WTC11 (cell line): ENCODE data around the gene KIRREL3. TPM values are rescaled to one million over a fixed set of nuclear protein-coding genes. Genes with fewer than 3 reads are reported as not detected.
"Not testable (repeated sequence)": the region's sequence is repeated elsewhere in the genome, so short reads cannot be mapped to it uniquely, and the experiment has no call there.

Experiments
- ATAC-seq: fragments of 200-7000 bp; cut with Tn5 transposase; 2 replicates; pipeline ENCODE4 v1.10.0; 2021; ENCODE audit warnings: mild to moderate bottlenecking, moderate library complexity
- CTCF ChIA-PET: fragments of 300-600 bp; sonication (Branson Sonifier 250); formaldehyde crosslinking; loops from one replicate; lab custom pipeline; 2021; ENCODE audit warnings: antibody characterized with exemption; lab: Charles Lee
- POLR2A ChIA-PET: fragments of 350-600 bp; sonication (Branson Sonifier 250); formaldehyde crosslinking; loops from one replicate; lab custom pipeline; 2021; ENCODE audit warnings: antibody characterized with exemption; lab: Charles Lee
- DNase-seq: peaks from one replicate; pipeline ENCODE4 v3.0.0; 2021; ENCODE audit warnings: low spot score
- H3K27ac Mint-ChIP-seq: 2 replicates; pipeline ENCODE4 v1.8.0; 2021; ENCODE audit warnings: mixed read lengths
- H3K27me3 Mint-ChIP-seq: 2 replicates; pipeline ENCODE4 v1.8.0; 2021; ENCODE audit warnings: low read depth, mild to moderate bottlenecking, moderate library complexity, mixed read lengths
- H3K36me3 Mint-ChIP-seq: 2 replicates; pipeline ENCODE4 v1.8.0; 2021; ENCODE audit warnings: mixed read lengths
- H3K4me1 Mint-ChIP-seq: 2 replicates; pipeline ENCODE4 v1.8.0; 2022; ENCODE audit warnings: mixed read lengths
- H3K4me3 Mint-ChIP-seq: 2 replicates; pipeline ENCODE4 v1.8.0; 2021; ENCODE audit warnings: mild to moderate bottlenecking, moderate library complexity, mixed read lengths
- H3K9me3 Mint-ChIP-seq: 2 replicates; pipeline ENCODE4 v1.8.0; 2021; ENCODE audit warnings: mixed read lengths
- AR ChIP-seq: fragments of 250-450 bp; sonication (Bioruptor Pico); IDR thresholded peaks from 2 replicates; pipeline ENCODE4 v1.9.0; 2021; ENCODE audit warnings: mild to moderate bottlenecking
- ATF1 ChIP-seq: sonication (generic); formaldehyde crosslinking; IDR thresholded peaks from 2 replicates; pipeline ENCODE4 v1.8.1; 2023; ENCODE audit warnings: mild to moderate bottlenecking, moderate library complexity, missing genetic modification reagents
- ATF2 ChIP-seq: sonication (generic); formaldehyde crosslinking; IDR thresholded peaks from 2 replicates; pipeline ENCODE4 v1.8.1; 2022; ENCODE audit warnings: low read depth, missing genetic modification reagents, borderline replicate concordance
- CREB1 ChIP-seq: sonication (generic); formaldehyde crosslinking; IDR thresholded peaks from 2 replicates; pipeline ENCODE4 v1.8.0; 2023; ENCODE audit warnings: mild to moderate bottlenecking, missing genetic modification reagents
- E2F1 ChIP-seq: sonication (generic); formaldehyde crosslinking; IDR thresholded peaks from 2 replicates; pipeline ENCODE4 v1.8.0; 2022; ENCODE audit warnings: mild to moderate bottlenecking, missing genetic modification reagents
- E2F4 ChIP-seq: sonication (generic); formaldehyde crosslinking; IDR thresholded peaks from 2 replicates; pipeline ENCODE4 v1.8.1; 2022; ENCODE audit warnings: low read depth, mild to moderate bottlenecking, moderate library complexity, missing genetic modification reagents, borderline replicate concordance
- ELF4 ChIP-seq: sonication (generic); formaldehyde crosslinking; IDR thresholded peaks from 2 replicates; pipeline ENCODE4 v1.8.1; 2022; ENCODE audit warnings: low read depth, mild to moderate bottlenecking, moderate library complexity, missing genetic modification reagents
- ESRRA ChIP-seq: sonication (generic); formaldehyde crosslinking; IDR thresholded peaks from 2 replicates; pipeline ENCODE4 v1.8.1; 2022; ENCODE audit warnings: mild to moderate bottlenecking, missing genetic modification reagents, borderline replicate concordance
- FOXK1 ChIP-seq: sonication (generic); formaldehyde crosslinking; IDR thresholded peaks from 2 replicates; pipeline ENCODE4 v1.8.0; 2022; ENCODE audit warnings: mild to moderate bottlenecking, moderate library complexity, missing genetic modification reagents
- HMGXB4 ChIP-seq: sonication (generic); formaldehyde crosslinking; IDR thresholded peaks from 2 replicates; pipeline ENCODE4 v1.8.1; 2023; ENCODE audit warnings: mild to moderate bottlenecking, moderate library complexity, missing genetic modification reagents
- NFE2L1 ChIP-seq: sonication (generic); formaldehyde crosslinking; IDR thresholded peaks from 2 replicates; pipeline ENCODE4 v1.8.1; 2023; ENCODE audit warnings: missing genetic modification reagents
- NFYB ChIP-seq: sonication (generic); formaldehyde crosslinking; conservative IDR thresholded peaks from 2 replicates; pipeline ENCODE4 v1.8.0; 2022; ENCODE audit warnings: low read depth, missing genetic modification reagents
- NR3C1 ChIP-seq: sonication (generic); formaldehyde crosslinking; conservative IDR thresholded peaks from 2 replicates; pipeline ENCODE4 v1.8.1; 2023; ENCODE audit warnings: low read depth, mild to moderate bottlenecking, missing genetic modification reagents
- OVOL2 ChIP-seq: fragments of 250-450 bp; sonication (Bioruptor Pico); IDR thresholded peaks from 2 replicates; pipeline ENCODE4 v1.9.0; 2021; ENCODE audit warnings: mild to moderate bottlenecking, borderline replicate concordance
- RELA ChIP-seq: sonication (generic); formaldehyde crosslinking; IDR thresholded peaks from 2 replicates; pipeline ENCODE4 v1.8.1; 2022; ENCODE audit warnings: missing genetic modification reagents, mild to moderate bottlenecking, borderline replicate concordance
- SP1 ChIP-seq: sonication (generic); formaldehyde crosslinking; conservative IDR thresholded peaks from 2 replicates; pipeline ENCODE4 v1.8.1; 2022; ENCODE audit warnings: missing genetic modification reagents
- ZBTB43 ChIP-seq: sonication (generic); formaldehyde crosslinking; IDR thresholded peaks from 2 replicates; pipeline ENCODE4 v1.8.1; 2023; ENCODE audit warnings: mild to moderate bottlenecking, missing genetic modification reagents
- ZNF121 ChIP-seq: sonication (generic); formaldehyde crosslinking; IDR thresholded peaks from 2 replicates; pipeline ENCODE4 v1.8.0; 2023; ENCODE audit warnings: missing genetic modification reagents
- ZNF671 ChIP-seq: fragments of 250-450 bp; sonication (Bioruptor Pico); IDR thresholded peaks from 2 replicates; pipeline ENCODE4 v1.8.0; 2021; ENCODE audit warnings: mild to moderate bottlenecking
- total RNA-seq: library from RNA; stranded (reverse); gene quantifications from 3 replicates; pipeline ENCODE4 v1.2.3, GENCODE V29; 2021

The KIRREL3 gene
- total RNA-seq, 1 experiment from 2014 or later, result 0.59 TPM

DNA sequence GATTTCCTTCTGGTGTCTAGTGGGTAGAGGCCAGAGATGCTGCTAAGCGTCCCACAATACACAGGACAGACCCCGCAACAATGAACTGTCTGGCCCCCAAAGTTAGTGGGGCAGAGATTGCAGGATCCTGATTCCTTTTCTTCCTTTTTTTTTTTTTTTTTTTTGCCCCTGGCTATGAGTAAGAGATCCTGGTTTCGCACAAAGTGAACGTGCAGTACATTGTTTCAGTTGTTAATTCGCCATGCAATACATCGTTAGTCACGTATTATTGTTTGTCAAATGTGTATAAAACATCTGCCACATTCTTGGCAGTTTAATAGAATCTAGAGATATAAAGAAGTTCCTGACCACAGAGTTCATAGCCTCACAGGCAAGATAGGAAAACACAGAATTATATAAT, 624.8 kb downstream of the KIRREL3 start:
- no peak overlapping the region for H3K27ac Mint-ChIP-seq
- CTCF ChIA-PET, result no interaction called here
- no peaks in the 10 kb centered on the region for H3K9me3 Mint-ChIP-seq
- no peak for TF ChIP-seq SP1 (CRISPR knock-in tag)
- no peak for TF ChIP-seq HMGXB4 (CRISPR knock-in tag)
- no peak for TF ChIP-seq NFE2L1 (CRISPR knock-in tag)
- no peak for TF ChIP-seq E2F4
- TF ChIP-seq ZBTB43 (CRISPR knock-in tag), result no peak
- no peak for TF ChIP-seq E2F1 (CRISPR knock-in tag)
- no peak for TF ChIP-seq ZNF121 (CRISPR knock-in tag)
- no peak for TF ChIP-seq ATF1 (CRISPR knock-in tag)
- no peak for TF ChIP-seq NFYB
- no peak for TF ChIP-seq OVOL2 (CRISPR knock-in tag)
- TF ChIP-seq NR3C1, result no peak
- no peak for TF ChIP-seq ATF2
- TF ChIP-seq RELA (CRISPR knock-in tag), result no peak
- no peak for TF ChIP-seq AR (CRISPR knock-in tag)
- no peak for TF ChIP-seq FOXK1
- no peak for TF ChIP-seq ESRRA (CRISPR knock-in tag)
- TF ChIP-seq CREB1 (CRISPR knock-in tag), result no peak
- TF ChIP-seq ELF4, result no peak
- TF ChIP-seq ZNF671 (CRISPR knock-in tag), result no peak
- H3K36me3 Mint-ChIP-seq, result no peaks in the 10 kb centered on the region
- no peak for DNase-seq
- H3K4me3 Mint-ChIP-seq, result no peak overlapping the region
- H3K27me3 Mint-ChIP-seq, result no peaks in the 10 kb centered on the region
- ATAC-seq, result no peak
- H3K4me1 Mint-ChIP-seq, result peaks cover 3% of the 10 kb centered on the region; the same call in 1 of the 2 replicates
- POLR2A ChIA-PET, result no interaction called here

DNA sequence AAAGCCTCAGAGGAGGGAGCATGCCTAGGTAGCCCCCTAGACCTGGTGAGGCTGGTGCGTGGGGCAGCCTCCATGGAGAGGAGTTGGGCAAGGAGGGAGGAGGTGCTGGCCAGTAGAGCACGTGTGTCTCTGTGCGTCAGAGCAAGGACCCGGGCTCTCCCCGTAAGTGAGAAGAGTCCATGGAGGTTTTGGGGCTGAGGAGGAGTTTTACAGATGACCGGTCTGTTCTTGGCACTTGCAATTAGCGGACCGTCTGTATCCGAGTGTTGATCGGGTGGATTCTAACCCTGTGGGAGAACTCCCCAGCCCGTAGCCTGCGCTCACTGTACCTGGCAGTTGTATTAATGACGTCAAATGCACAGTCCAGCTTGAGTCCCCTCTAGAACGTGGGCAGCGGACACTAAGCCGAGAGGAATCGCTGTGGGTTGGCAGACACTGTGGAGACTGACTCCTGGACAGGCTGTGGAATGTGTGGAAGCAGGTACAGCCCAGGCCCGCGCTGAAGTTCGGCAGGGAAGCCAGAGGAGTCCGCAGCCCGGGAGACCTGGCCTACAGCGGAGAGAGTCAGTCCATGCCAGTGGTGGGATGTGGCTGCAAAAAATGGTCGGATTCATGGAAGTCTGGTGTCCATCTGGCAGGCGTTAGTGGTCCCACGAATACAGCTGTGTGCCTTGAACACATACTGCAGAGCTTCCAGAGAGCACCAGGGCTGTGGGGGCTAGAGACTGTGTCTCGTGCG, 625.8 kb downstream of the KIRREL3 start:
- ATAC-seq, H3K9me3 Mint-ChIP-seq, H3K27me3 Mint-ChIP-seq, H3K4me1 Mint-ChIP-seq, H3K4me3 Mint-ChIP-seq, DNase-seq, H3K36me3 Mint-ChIP-seq: not testable (repeated sequence)
- ChIA-PET POLR2A (interaction anchor here (0.6 kb wide), 1 partner anchor 21 kb away, joined by 4 read pairs; no protein-coding TSS in a partner anchor), CTCF (interaction anchor here (1.2 kb wide), 1 partner anchor 106 kb away, joined by 5 read pairs; no protein-coding TSS in a partner anchor)
- H3K27ac Mint-ChIP-seq, result peak overlapping the region; percentile 69

GRCh38 chr11:126373389-126374066, 627.0 kb downstream of the KIRREL3 start:
- POLR2A ChIA-PET, DNase-seq, H3K36me3 Mint-ChIP-seq, H3K27ac Mint-ChIP-seq, H3K9me3 Mint-ChIP-seq, H3K27me3 Mint-ChIP-seq, H3K4me3 Mint-ChIP-seq, ATAC-seq: not testable (repeated sequence)
- H3K4me1 Mint-ChIP-seq, result peaks cover 15% of the 10 kb centered on the region
- CTCF ChIA-PET, result interaction anchor here (1.2 kb wide), 1 partner anchor 107 kb away, joined by 5 read pairs; no protein-coding TSS in a partner anchor
